SU-DHL-6 (cell line): Measurements from ENCODE around the gene CCDC27.

Experiments used
- H2AFZ ChIP-seq: fragments of 200-600 bp; sonication (generic); 2 replicates; pipeline ENCODE4 v1.6.1; 2014; ENCODE audit warnings: low read depth, mild to moderate bottlenecking, moderate library complexity, mixed read lengths, antibody characterized with exemption, low read length; ENCODE audit not compliant: severe bottlenecking
- H3F3A ChIP-seq: fragments of 200-600 bp; shearing (Covaris generic); 2 replicates; pipeline ENCODE4 v1.6.0; 2016; ENCODE audit warnings: antibody characterized with exemption, mild to moderate bottlenecking; ENCODE audit not compliant: insufficient read depth
- H3K27ac ChIP-seq: fragments of 200-600 bp; sonication (generic); 2 replicates; pipeline ENCODE4 v1.5.1; 2016; ENCODE audit warnings: low read depth, mild to moderate bottlenecking, low read length, moderate library complexity, mixed read lengths
- H3K27me3 ChIP-seq: fragments of 200-600 bp; sonication (generic), shearing (Covaris generic); 2 replicates; pipeline ENCODE4 v1.6.0; 2014; ENCODE audit warnings: mild to moderate bottlenecking, low read length
- H3K36me3 ChIP-seq: fragments of 200-600 bp; sonication (generic); 2 replicates; pipeline ENCODE4 v1.6.1; 2014; ENCODE audit warnings: mild to moderate bottlenecking, low read length, mixed read lengths
- H3K4me2 ChIP-seq: fragments of 300-600, 200-600 bp; shearing (Covaris generic), sonication (generic); 2 replicates; pipeline ENCODE4 v1.6.0; 2014; ENCODE audit warnings: low read length, low read depth, mild to moderate bottlenecking; ENCODE audit not compliant: poor library complexity, severe bottlenecking
- H3K4me3 ChIP-seq: fragments of 200-600 bp; sonication (generic); 2 replicates; pipeline ENCODE4 v1.5.1; 2014; ENCODE audit warnings: antibody characterized with exemption, low read length, mild to moderate bottlenecking, mixed read lengths; ENCODE audit not compliant: insufficient read depth, poor library complexity, severe bottlenecking
- H3K79me2 ChIP-seq: fragments of 200-600 bp; sonication (generic); 2 replicates; pipeline ENCODE4 v1.6.1; 2014; ENCODE audit warnings: mild to moderate bottlenecking, low read length, moderate library complexity; ENCODE audit not compliant: insufficient read depth
- H3K9ac ChIP-seq: fragments of 200-600 bp; sonication (generic); 2 replicates; pipeline ENCODE4 v1.7.0; 2014; ENCODE audit warnings: mild to moderate bottlenecking, low read length
- H3K9me2 ChIP-seq: fragments of 200-600 bp; sonication (generic); replicated peaks from 2 replicates; pipeline ENCODE4 v1.6.1; 2014; ENCODE audit warnings: low read length; ENCODE audit not compliant: insufficient read depth
- H3K9me3 ChIP-seq: fragments of 200-600 bp; sonication (generic); 2 replicates; pipeline ENCODE4 v1.6.1; 2014; ENCODE audit warnings: low read length, mixed read lengths; ENCODE audit not compliant: insufficient read depth
- H4K20me1 ChIP-seq: fragments of 200-600 bp; sonication (generic); 2 replicates; pipeline ENCODE4 v1.6.1; 2014; ENCODE audit warnings: low read depth, mild to moderate bottlenecking, antibody characterized with exemption, low read length, moderate library complexity, mixed read lengths
- EZH2phosphoT487 ChIP-seq: fragments of 200-600 bp; sonication (generic), shearing (Covaris generic); conservative IDR thresholded peaks from 2 replicates; pipeline ENCODE4 v1.6.1; 2018; ENCODE audit warnings: mild to moderate bottlenecking, antibody characterized with exemption, low read length, moderate library complexity, mixed read lengths
- TF ChIP-seq, protein P1 (sequence below): fragments of 200-600 bp; sonication (generic); IDR thresholded peaks from one replicate; pipeline ENCODE4 v1.5.1; 2017; ENCODE audit warnings: antibody characterized with exemption, mild to moderate bottlenecking, low read length, moderate library complexity; ENCODE audit not compliant: insufficient read depth, poor library complexity, severe bottlenecking

The CCDC27 gene

DNA sequence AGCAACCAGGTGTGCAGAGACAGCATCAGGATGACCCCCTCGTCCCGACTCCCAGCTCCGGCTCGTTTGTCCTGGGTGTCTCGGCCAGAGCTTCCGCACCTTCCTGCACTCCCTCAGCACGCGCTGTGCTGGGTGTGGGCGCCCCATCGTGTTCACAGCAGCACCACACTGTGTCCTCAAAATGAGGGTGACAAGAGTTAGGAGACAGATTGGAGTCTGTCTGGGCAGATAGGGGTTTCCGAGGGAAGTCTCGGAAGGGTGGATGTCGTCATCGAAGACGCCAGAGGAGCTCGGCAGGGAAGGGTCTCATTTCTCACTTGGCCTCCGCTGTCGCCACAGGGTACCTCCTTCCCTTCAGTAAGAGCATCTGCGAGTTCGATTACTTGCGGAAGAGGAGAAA lies 4.1 kb downstream of the CCDC27 start:
- Histone ChIP-seq H3K36me3 (no peaks in the 10 kb centered on the region), H3K4me2 (no peak overlapping the region), H3K9me2 (no peaks in the 10 kb centered on the region), H3K27me3 (no peaks in the 10 kb centered on the region), H2AFZ (no peak overlapping the region), H4K20me1 (no peaks in the 10 kb centered on the region), H3K9me3 (no peaks in the 10 kb centered on the region), H3K27ac (no peak overlapping the region), H3K9ac (no peak overlapping the region), H3K4me3 (no peak overlapping the region), H3K79me2 (no peaks in the 10 kb centered on the region), H3F3A (no peaks in the 10 kb centered on the region)
- TF ChIP-seq, protein P1, sequence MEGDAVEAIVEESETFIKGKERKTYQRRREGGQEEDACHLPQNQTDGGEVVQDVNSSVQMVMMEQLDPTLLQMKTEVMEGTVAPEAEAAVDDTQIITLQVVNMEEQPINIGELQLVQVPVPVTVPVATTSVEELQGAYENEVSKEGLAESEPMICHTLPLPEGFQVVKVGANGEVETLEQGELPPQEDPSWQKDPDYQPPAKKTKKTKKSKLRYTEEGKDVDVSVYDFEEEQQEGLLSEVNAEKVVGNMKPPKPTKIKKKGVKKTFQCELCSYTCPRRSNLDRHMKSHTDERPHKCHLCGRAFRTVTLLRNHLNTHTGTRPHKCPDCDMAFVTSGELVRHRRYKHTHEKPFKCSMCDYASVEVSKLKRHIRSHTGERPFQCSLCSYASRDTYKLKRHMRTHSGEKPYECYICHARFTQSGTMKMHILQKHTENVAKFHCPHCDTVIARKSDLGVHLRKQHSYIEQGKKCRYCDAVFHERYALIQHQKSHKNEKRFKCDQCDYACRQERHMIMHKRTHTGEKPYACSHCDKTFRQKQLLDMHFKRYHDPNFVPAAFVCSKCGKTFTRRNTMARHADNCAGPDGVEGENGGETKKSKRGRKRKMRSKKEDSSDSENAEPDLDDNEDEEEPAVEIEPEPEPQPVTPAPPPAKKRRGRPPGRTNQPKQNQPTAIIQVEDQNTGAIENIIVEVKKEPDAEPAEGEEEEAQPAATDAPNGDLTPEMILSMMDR = no peak
- TF ChIP-seq EZH2phosphoT487 = no peak

DNA sequence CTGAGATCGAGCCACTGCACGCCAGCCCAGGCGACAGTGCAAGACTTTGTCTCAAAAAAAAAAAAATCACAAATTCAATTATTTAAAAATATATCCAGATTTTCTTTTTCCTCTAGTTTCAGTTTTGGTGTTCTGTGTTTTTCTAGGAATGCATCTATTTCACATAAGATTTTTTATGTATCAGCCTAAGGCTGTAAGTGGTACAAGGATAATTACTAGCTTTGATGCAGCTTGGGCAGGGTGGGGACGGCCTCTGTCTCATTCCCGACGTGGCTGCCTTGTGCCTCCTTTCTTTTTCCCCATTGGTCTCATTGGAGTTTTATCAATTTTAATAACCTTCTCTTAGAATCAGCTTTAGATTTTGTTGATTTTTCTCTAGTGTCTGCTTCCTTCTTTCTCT lies 6.9 kb downstream of the CCDC27 start:
- TF ChIP-seq, protein P1 = no peak
- TF ChIP-seq EZH2phosphoT487 = no peak
- Histone ChIP-seq H3K9me3 (no peaks in the 10 kb centered on the region), H3F3A (no peaks in the 10 kb centered on the region), H3K9me2 (no peaks in the 10 kb centered on the region), H4K20me1 (no peaks in the 10 kb centered on the region), H3K27ac (no peak overlapping the region), H2AFZ (no peak overlapping the region), H3K9ac (no peak overlapping the region), H3K4me3 (no peak overlapping the region), H3K36me3 (no peaks in the 10 kb centered on the region), H3K79me2 (no peaks in the 10 kb centered on the region), H3K27me3 (no peaks in the 10 kb centered on the region), H3K4me2 (no peak overlapping the region)

DNA sequence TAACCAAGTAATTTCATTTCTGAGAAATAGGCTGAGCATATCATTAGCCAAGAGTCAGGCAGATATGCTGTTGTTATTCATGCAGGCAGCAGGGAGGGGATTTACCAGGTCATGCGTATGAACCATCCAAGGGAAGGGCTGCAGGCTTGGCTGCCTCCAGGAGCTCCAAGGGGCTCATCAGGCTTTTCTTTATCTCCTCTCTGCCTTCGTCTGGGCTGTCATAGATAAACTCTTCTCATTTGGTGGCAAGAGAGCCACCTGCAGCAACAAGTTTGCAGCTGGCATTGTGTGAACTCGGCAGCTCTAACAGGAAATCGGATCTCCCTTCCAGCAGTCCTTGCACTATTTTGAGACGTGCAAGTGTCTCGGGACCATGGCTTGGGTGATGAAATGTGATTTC lies 7.5 kb downstream of the CCDC27 start:
- H3K9me2 ChIP-seq = no peaks in the 10 kb centered on the region
- H3K4me2 ChIP-seq = no peak overlapping the region
- no peaks in the 10 kb centered on the region for H3K9me3 ChIP-seq
- no peak overlapping the region for H3K9ac ChIP-seq
- no peak overlapping the region for H3K4me3 ChIP-seq
- no peak overlapping the region for H3K27ac ChIP-seq
- H3F3A ChIP-seq = no peaks in the 10 kb centered on the region
- H4K20me1 ChIP-seq = no peaks in the 10 kb centered on the region
- no peaks in the 10 kb centered on the region for H3K36me3 ChIP-seq
- TF ChIP-seq, protein P1 = no peak
- TF ChIP-seq EZH2phosphoT487 = no peak
- no peak overlapping the region for H2AFZ ChIP-seq
- H3K79me2 ChIP-seq = no peaks in the 10 kb centered on the region
- no peaks in the 10 kb centered on the region for H3K27me3 ChIP-seq
